NB4 (cell line): Measurements from ENCODE around the gene ALG8.

Experiments used
- CTCF ChIP-seq: IDR thresholded peaks from one replicate; pipeline ENCODE4 v1.5.1; 2012; ENCODE audit warnings: low read depth, low read length
- MYC ChIP-seq: IDR thresholded peaks from 2 replicates; pipeline ENCODE4 v1.6.1; 2011; ENCODE audit warnings: low read depth, low read length
- POLR2A ChIP-seq: IDR thresholded peaks from 2 replicates; pipeline ENCODE4 v1.6.1; 2011; ENCODE audit warnings: mild to moderate bottlenecking; ENCODE audit not compliant: insufficient read length; ENCODE audit errors: extremely low read depth
- TF ChIP-seq, protein P1 (sequence below): IDR thresholded peaks from 2 replicates; pipeline ENCODE4 v1.6.1; 2011; ENCODE audit warnings: low read depth, low read length

GRCh38 chr11:78061088-78061920 is 78.1 kb downstream of the ALG8 start:
- TF ChIP-seq CTCF, result no peak
- TF ChIP-seq, protein P1, sequence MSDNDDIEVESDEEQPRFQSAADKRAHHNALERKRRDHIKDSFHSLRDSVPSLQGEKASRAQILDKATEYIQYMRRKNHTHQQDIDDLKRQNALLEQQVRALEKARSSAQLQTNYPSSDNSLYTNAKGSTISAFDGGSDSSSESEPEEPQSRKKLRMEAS, result no peak
- TF ChIP-seq POLR2A, result no peak
- TF ChIP-seq MYC, result no peak
